H7 (cell line): Measurements from ENCODE around the gene PDLIM3. TPM values are rescaled to one million over a fixed set of nuclear protein-coding genes. Genes with fewer than 3 reads are reported as not detected.
A peak's percentile ranks its signal among the peaks of the same experiment; 100 is the strongest.
"Not testable (repeated sequence)": the region's sequence is repeated elsewhere in the genome, so short reads cannot be mapped to it uniquely, and the experiment has no call there.

ENCODE experiments used
- DNase-seq: peaks from one replicate; pipeline ENCODE4 v3.0.0; 2012
- H3K27me3 ChIP-seq: 2 replicates; pipeline ENCODE4 v1.6.0; 2011; ENCODE audit warnings: mild to moderate bottlenecking, low read length; ENCODE audit not compliant: control insufficient read depth, insufficient read depth
- H3K36me3 ChIP-seq: replicated peaks from 2 replicates; pipeline ENCODE4 v1.5.1; 2011; ENCODE audit warnings: low read length; ENCODE audit not compliant: control insufficient read depth, insufficient read depth
- H3K4me3 ChIP-seq: 2 replicates; pipeline ENCODE4 v1.5.1; 2011; ENCODE audit warnings: low read depth, mild to moderate bottlenecking, control low read depth, low read length, moderate library complexity; ENCODE audit not compliant: insufficient read depth
- total RNA-seq: library from RNA; depleted of rRNA; stranded (reverse); fragments of >200 nt; shearing (Covaris generic); gene quantifications from 2 replicates; pipeline ENCODE4 v1.2.3, GENCODE V29; 2014

Gene PDLIM3
- total RNA-seq, 1 experiment from 2014 or later = 7.0 TPM

- Histone ChIP-seq H3K27me3 (peaks cover 11% of the 10 kb centered on the region), H3K4me3 (no peak overlapping the region), H3K36me3 (no peaks in the 10 kb centered on the region)
- DNase-seq = no peak
Measured at GRCh38 chr4:185540487-185541120, 5.3 kb upstream of the PDLIM3 start.

- Histone ChIP-seq H3K4me3 (no peak overlapping the region), H3K27me3 (peaks cover 14% of the 10 kb centered on the region), H3K36me3 (no peaks in the 10 kb centered on the region)
- no peak for DNase-seq
Measured at GRCh38 chr4:185540040-185540439, 4.7 kb upstream of the PDLIM3 start.

- DNase-seq = no peak
- Histone ChIP-seq H3K36me3 (no peaks in the 10 kb centered on the region), H3K27me3 (peaks cover 26% of the 10 kb centered on the region), H3K4me3 (no peak overlapping the region)
Measured at GRCh38 chr4:185538806-185539205, 3.5 kb upstream of the PDLIM3 start.

- peak; percentile 28 for DNase-seq
- H3K36me3 ChIP-seq = no peaks in the 10 kb centered on the region
- no peak overlapping the region for H3K4me3 ChIP-seq
- peaks cover 31% of the 10 kb centered on the region for H3K27me3 ChIP-seq
Measured at GRCh38 chr4:185536411-185536709, 1.1 kb upstream of the PDLIM3 start.

GRCh38 chr4:185535612-185536410 lies 504 bp upstream of the PDLIM3 start:
- Histone ChIP-seq H3K4me3 (peak overlapping the region; percentile 69), H3K27me3 (peaks cover 31% of the 10 kb centered on the region), H3K36me3 (no peaks in the 10 kb centered on the region)
- peak; percentile 30 for DNase-seq

GRCh38 chr4:185534511-185534865 lies 819 bp downstream of the PDLIM3 start:
- peak overlapping the region; percentile 69 for H3K4me3 ChIP-seq
- H3K27me3 ChIP-seq = peaks cover 31% of the 10 kb centered on the region
- no peak for DNase-seq
- no peaks in the 10 kb centered on the region for H3K36me3 ChIP-seq

GRCh38 chr4:185532795-185533324 lies 2.4 kb downstream of the PDLIM3 start:
- Histone ChIP-seq H3K4me3 (no peak overlapping the region), H3K36me3 (no peaks in the 10 kb centered on the region), H3K27me3 (peaks cover 31% of the 10 kb centered on the region)
- DNase-seq = no peak

GRCh38 chr4:185532293-185532692 lies 3.0 kb downstream of the PDLIM3 start:
- Histone ChIP-seq H3K4me3 (no peak overlapping the region), H3K36me3 (no peaks in the 10 kb centered on the region), H3K27me3 (peaks cover 31% of the 10 kb centered on the region)
- no peak for DNase-seq

- H3K27me3 ChIP-seq = peaks cover 31% of the 10 kb centered on the region
- not testable (repeated sequence) for H3K36me3 ChIP-seq, DNase-seq, H3K4me3 ChIP-seq
Measured at GRCh38 chr4:185531654-185532053, 3.7 kb downstream of the PDLIM3 start.

- H3K4me3 ChIP-seq = no peak overlapping the region
- DNase-seq = no peak
- H3K36me3 ChIP-seq = no peaks in the 10 kb centered on the region
- H3K27me3 ChIP-seq = peaks cover 12% of the 10 kb centered on the region
Measured at GRCh38 chr4:185529413-185529812, 5.9 kb downstream of the PDLIM3 start.

GRCh38 chr4:185524888-185525863 lies 10.1 kb downstream of the PDLIM3 start:
- Histone ChIP-seq H3K4me3 (no peak overlapping the region), H3K27me3 (no peaks in the 10 kb centered on the region; the same call in 1 of the 2 replicates), H3K36me3 (no peaks in the 10 kb centered on the region)
- DNase-seq = no peak

- Histone ChIP-seq H3K27me3 (no peaks in the 10 kb centered on the region), H3K4me3 (no peak overlapping the region), H3K36me3 (no peaks in the 10 kb centered on the region)
- DNase-seq = no peak
Measured at GRCh38 chr4:185523862-185524261, 11.4 kb downstream of the PDLIM3 start.

GRCh38 chr4:185522451-185522850 lies 12.9 kb downstream of the PDLIM3 start:
- no peak overlapping the region for H3K4me3 ChIP-seq
- no peaks in the 10 kb centered on the region for H3K27me3 ChIP-seq
- H3K36me3 ChIP-seq = no peaks in the 10 kb centered on the region
- DNase-seq = no peak

- H3K27me3 ChIP-seq = no peaks in the 10 kb centered on the region
- no peak for DNase-seq
- no peaks in the 10 kb centered on the region for H3K36me3 ChIP-seq
- no peak overlapping the region for H3K4me3 ChIP-seq
Measured at GRCh38 chr4:185520119-185520518, 15.2 kb downstream of the PDLIM3 start.
